GM13977 (cell line): ENCODE results near the gene ST6GALNAC6.
"Not testable (repeated sequence)": the region's sequence is repeated elsewhere in the genome, so short reads cannot be mapped to it uniquely, and the experiment has no call there.

ENCODE experiments used
- DNase-seq: peaks from one replicate; pipeline ENCODE4 v3.0.0; 2012; ENCODE audit warnings: low spot score
- in situ Hi-C: fragments of 300-500 bp; cut with MboI; formaldehyde crosslinking; loops from one replicate; pipeline ENCODE4 v1.12.0; 2022; ENCODE audit warnings: low sequenced_read_pairs, low pct_unique_long_range_greater_than_20kb, mixed read lengths, inconsistent platforms; ENCODE audit not compliant: unreplicated experiment
- TF ChIP-seq, protein P1 (sequence below): IDR thresholded peaks from 2 replicates; pipeline ENCODE4 v1.5.1; 2012; ENCODE audit warnings: mild to moderate bottlenecking, control low read depth; ENCODE audit not compliant: insufficient read depth; ENCODE audit errors: extremely low read depth, missing control alignments

Gene ST6GALNAC6

DNA sequence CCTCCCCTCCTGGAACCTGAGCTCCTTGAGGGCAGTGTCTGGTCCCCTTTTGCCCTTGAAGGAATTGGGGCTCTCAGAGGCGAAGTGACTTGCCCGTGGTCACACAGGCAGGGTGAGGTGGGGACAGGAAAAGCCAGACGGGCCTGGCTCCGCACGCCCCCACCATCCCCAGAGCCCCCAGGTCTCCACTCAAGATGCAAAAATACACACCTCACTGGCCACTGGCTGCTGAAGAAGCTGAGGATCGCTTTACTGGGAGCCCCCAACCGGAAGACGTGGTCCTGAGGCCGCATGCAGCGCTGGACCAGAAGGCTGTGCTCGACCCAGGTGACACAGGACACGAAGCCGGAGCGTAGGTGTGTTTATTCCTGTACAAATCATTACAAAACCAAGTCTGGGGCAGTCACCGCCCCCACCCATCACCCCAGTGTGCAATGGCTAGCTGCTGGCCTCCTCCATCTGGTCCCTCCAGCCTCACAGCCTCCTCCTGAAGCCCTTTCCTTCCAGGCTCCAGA, 14.4 kb downstream of the ST6GALNAC6 start:
- TF ChIP-seq, protein P1, sequence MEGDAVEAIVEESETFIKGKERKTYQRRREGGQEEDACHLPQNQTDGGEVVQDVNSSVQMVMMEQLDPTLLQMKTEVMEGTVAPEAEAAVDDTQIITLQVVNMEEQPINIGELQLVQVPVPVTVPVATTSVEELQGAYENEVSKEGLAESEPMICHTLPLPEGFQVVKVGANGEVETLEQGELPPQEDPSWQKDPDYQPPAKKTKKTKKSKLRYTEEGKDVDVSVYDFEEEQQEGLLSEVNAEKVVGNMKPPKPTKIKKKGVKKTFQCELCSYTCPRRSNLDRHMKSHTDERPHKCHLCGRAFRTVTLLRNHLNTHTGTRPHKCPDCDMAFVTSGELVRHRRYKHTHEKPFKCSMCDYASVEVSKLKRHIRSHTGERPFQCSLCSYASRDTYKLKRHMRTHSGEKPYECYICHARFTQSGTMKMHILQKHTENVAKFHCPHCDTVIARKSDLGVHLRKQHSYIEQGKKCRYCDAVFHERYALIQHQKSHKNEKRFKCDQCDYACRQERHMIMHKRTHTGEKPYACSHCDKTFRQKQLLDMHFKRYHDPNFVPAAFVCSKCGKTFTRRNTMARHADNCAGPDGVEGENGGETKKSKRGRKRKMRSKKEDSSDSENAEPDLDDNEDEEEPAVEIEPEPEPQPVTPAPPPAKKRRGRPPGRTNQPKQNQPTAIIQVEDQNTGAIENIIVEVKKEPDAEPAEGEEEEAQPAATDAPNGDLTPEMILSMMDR: no peak
- no peak for DNase-seq
- in situ Hi-C loops: no loop called here

DNA sequence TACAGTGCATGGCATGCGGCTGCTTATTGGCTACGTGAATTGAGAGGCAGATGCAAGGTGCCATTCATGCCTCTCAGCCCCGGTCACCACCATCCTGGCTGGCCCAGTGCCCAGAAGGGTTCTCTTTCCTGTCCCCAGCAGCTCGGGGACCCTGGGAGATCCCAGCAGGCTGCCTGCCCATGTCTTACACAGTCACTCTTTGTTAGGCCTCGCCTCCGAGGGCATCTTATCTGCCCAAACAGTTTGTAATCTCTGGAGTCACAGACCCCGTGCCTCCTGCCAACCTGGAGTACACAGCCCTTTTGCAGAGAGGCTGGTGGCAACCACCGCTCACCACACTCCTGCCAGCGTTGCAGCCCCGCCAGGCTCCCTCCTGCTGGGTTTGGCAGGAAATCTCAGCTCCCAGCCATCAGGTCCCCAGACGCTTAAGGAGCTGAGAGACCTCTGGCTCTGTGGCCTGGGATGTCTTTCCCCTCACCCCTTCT, 14.9 kb downstream of the ST6GALNAC6 start:
- in situ Hi-C loops: no loop called here
- TF ChIP-seq, protein P1: no peak
- DNase-seq: no peak

DNA sequence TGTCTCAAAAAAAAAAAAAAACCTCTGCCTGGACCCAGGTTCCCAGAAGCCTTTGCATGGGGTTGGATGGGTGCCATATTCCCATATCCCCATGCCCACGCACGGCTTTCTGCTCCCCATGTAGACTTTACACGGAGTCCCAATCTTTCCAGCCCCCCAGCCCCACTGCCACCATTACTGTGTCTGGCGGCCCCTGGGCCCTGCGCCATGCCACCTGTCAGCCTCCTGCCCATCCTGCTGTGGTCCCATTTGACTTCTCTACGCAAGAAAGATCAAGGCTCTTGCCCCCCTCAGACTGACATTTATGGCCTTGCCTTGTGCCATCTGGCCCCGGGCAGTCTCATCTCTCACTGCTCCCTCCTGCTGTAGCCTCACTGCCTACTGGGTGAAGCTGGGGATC, 15.4 kb downstream of the ST6GALNAC6 start:
- TF ChIP-seq, protein P1: no peak
- in situ Hi-C loops: no loop called here
- no peak for DNase-seq

DNA sequence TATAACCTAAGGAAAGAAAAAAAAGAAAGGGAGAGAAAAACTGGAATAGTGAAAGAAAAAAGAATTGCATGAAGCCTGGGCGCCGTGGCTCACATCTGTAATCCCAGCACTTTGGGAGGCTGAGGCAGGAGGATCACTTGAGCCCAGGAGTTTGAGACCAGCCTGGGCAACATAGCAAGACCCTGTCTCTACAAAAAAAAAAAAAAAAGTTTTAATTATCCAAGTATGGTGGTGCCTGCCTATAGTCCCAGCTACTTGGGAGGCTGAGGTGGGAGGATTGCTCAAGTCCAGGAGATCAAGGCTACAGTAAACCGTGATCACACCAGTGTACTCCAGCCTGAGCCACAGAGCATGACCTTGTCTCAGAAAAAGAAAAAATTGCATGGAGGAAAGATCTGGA, 17.7 kb downstream of the ST6GALNAC6 start:
- in situ Hi-C loops, DNase-seq: not testable (repeated sequence)

DNA sequence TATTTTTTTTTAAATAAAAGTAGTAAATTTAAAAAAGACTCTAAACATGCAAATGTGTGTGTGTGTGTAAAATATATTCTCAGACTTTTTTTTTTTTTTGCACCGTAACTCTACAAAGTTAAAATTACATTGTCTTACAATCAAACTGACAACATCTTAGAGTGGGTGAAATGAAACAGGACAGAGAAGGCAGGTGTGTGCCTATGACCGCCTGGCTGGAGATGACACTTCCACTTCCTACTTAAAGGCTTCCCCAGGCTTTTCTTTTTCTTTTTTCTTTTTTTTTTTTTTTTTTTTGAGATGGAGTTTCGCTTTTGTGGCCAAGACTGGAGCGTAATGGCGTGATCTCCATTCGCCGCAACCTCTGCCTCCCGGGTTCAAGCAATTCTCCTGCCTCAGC, 19.3 kb downstream of the ST6GALNAC6 start:
- in situ Hi-C loops: no loop called here
- TF ChIP-seq, protein P1: no peak
- DNase-seq: no peak

DNA sequence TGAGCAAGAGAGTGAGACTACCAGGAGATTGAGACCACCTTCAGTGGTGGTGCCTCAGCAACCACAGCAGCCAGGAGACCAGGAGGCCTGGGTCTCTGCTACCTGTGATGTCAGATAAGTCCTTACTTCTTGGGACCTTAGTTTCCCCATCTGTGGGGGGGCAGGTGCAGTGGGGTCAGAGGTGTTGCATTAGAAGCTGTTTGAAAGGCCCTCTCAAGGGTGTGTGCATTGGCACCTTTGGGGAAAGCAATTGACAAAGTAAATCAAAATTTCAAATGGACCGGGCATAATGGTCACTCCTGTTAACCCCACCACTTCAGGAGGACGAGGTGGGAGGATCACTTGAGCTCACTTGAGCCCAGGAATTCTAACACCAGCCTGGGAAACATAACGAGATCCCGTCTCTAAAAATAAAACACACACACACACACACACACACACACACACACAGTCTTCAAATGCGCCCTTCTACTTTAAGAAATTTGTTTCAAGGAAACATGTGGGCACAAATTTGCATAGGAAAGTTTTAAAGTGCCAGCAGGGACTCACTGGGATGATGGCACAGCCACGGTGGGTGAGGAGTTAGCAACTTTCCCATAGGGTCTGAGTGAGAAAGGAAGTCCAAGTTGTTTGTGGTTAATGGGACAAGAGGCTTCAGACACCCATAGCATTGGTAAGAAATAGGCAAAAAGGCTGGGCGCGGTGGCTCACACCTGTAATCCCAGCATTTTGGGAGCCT, 20.6 kb downstream of the ST6GALNAC6 start:
- in situ Hi-C loops: no loop called here
- no peak for DNase-seq
- TF ChIP-seq, protein P1: no peak

DNA sequence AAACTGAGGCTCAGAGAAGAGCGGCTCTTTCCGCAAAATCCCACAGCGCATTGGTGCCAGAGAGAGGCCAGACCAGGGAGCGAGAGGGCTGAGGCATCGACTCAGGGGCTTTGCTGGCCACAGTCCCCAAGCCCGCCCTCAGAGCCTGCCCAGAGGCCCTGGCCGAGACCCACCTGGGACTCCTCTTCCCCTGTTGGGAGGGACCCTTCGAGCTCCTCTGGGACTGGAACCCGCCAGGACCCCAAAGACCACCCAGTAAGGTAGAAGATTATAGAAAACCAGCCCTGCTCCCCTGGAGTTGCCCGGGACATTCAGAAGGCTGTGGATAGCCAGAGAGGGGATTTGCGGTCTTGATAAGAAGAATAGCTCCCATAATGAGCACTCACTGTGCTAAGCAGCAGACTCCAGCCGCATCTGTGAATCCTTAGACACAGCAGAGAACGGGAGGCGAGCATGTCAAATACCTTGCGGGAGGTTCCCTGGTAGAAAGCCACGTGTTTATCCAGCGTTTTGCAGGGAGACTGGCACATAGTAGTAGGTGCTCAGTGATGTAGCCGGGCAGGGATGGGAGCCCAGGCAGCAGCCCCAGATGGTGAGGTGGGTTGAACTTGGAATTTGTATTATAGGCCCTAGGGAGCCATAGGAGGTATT, 21.3 kb downstream of the ST6GALNAC6 start:
- DNase-seq: no peak
- TF ChIP-seq, protein P1: no peak
- in situ Hi-C loops: no loop called here
